SH-SY5Y (cell line): ENCODE results near the gene KCNJ1.

Experiments used
- GATA2 ChIP-seq: IDR thresholded peaks from 2 replicates; pipeline ENCODE4 v1.6.1; 2011; ENCODE audit warnings: mild to moderate bottlenecking, low read depth, low read length
- GATA3 ChIP-seq: IDR thresholded peaks from 2 replicates; pipeline ENCODE4 v1.6.1; 2011; ENCODE audit warnings: low read depth, mild to moderate bottlenecking, low read length, moderate library complexity

GRCh38 chr11:128911701-128912100 lies 44.6 kb upstream of the KCNJ1 start:
- no peak for TF ChIP-seq GATA2
- no peak for TF ChIP-seq GATA3
